Transverse colon (tissue), 4 donors: ENCODE data around the gene FGD4. TPM values are rescaled to one million over a fixed set of nuclear protein-coding genes. Genes with fewer than 3 reads are reported as not detected.
A peak's percentile ranks its signal among the peaks of the same experiment; 100 is the strongest.

Experiments used
- DNase-seq: peaks from one replicate; pipeline ENCODE4 v3.0.0-alpha.2; 2019
- H3K27ac ChIP-seq, 4 donors: fragments of 200-600 bp; sonication (generic); 2 replicates each; pipeline ENCODE4 v1.5.1; 2016 to 2018; ENCODE audit warnings: inconsistent platforms in 4 of 4
- H3K27me3 ChIP-seq: fragments of 200-600 bp; sonication (generic); 2 replicates; pipeline ENCODE4 v1.5.1; 2017; ENCODE audit warnings: inconsistent platforms
- H3K36me3 ChIP-seq, 4 donors: fragments of 200-600 bp; sonication (generic); 2 replicates each; pipeline ENCODE4 v1.5.1; 2017 to 2019; ENCODE audit warnings: inconsistent platforms in 4 of 4
- H3K4me1 ChIP-seq, 4 donors: fragments of 200-600 bp; sonication (generic); 2 replicates each; pipeline ENCODE4 v1.5.1; 2017 to 2020; ENCODE audit warnings: inconsistent platforms in 4 of 4
- H3K4me3 ChIP-seq, 4 donors: fragments of 200-600 bp; sonication (generic); 1 replicate in 1 of 4; 2 replicates in 3 of 4; pipeline versions ENCODE4 v1.5.1 to v1.6.1; 2017 to 2019; ENCODE audit warnings: inconsistent platforms in 4 of 4
- H3K9me3 ChIP-seq, 2 donors: fragments of 200-600 bp; sonication (generic); 2 replicates each; pipeline ENCODE4 v1.5.1; 2017 to 2019; ENCODE audit warnings: inconsistent platforms in 2 of 2
- CTCF ChIP-seq, 5 experiments: fragments of 200-600 bp in 3 of 5; fragments of 450-650 bp in 2 of 5; sonication (generic) in 3 of 5; IDR thresholded peaks; 1 replicate in 2 of 5; 2 replicates in 3 of 5; pipeline ENCODE4 v1.5.1; 2016 to 2017; ENCODE audit warnings: antibody characterized with exemption in 5 of 5, inconsistent platforms in 3 of 5, mild to moderate bottlenecking in 2 of 5, moderate library complexity in 1 of 5
- EP300 ChIP-seq: sonication (generic); formaldehyde crosslinking; IDR thresholded peaks from one replicate; pipeline ENCODE4 v1.6.1; 2017; ENCODE audit warnings: antibody characterized with exemption, low read depth
- POLR2A ChIP-seq: fragments of 450-650 bp; IDR thresholded peaks from one replicate; pipeline ENCODE4 v1.6.1; 2016; ENCODE audit warnings: antibody characterized with exemption, mild to moderate bottlenecking, moderate library complexity
- POLR2AphosphoS5 ChIP-seq, 3 donors: sonication (generic); formaldehyde crosslinking; IDR thresholded peaks; one replicate each; pipeline ENCODE4 v1.6.1; 2016; ENCODE audit warnings: antibody characterized with exemption in 3 of 3
- WGBS, 2 donors: methylation state at CpG; one replicate each; pipeline ENCODE4 v1.1.5; 2018; ENCODE audit warnings: low coverage in 1 of 2; 5-methylcytosine and 5-hydroxymethylcytosine counted together
- in situ Hi-C, 4 donors: fragments of 200-750 bp; cut with MboI; loops; one replicate each; pipeline versions ENCODE4 v1.15.0 to v1.15.1; 2017; ENCODE audit warnings: low sequenced_read_pairs in 3 of 4, low pct_ligation_motif_present in 1 of 4, low pct_unique_long_range_greater_than_20kb in 1 of 4
- intact Hi-C: fragments of 100-400 bp; cut with DNase I; formaldehyde crosslinking; loops from one replicate; pipeline ENCODE4 v1.15.1; 2023; ENCODE audit warnings: low total_unique reads
- total RNA-seq, 4 donors: library from RNA; depleted of rRNA; stranded (reverse); fragments of >200 nt; gene quantifications; one replicate each; pipeline ENCODE4 v1.1.0, GENCODE V29; 2016

FGD4 gene
- total RNA-seq, 4 donors from 2014 or later = 80.2 to 132 (median 98.2) TPM

- DNase-seq = no peak
- Histone ChIP-seq H3K4me1 (peaks cover 3 to 26% (median 14%) of the 10 kb centered on the region in 4 donors), H3K4me3 (no peak overlapping the region), H3K27me3 (no peaks in the 10 kb centered on the region), H3K36me3 (no peaks in the 10 kb centered on the region), H3K27ac (no peak overlapping the region), H3K9me3 (no peaks in the 10 kb centered on the region)
- 93 to 99% methylated on average over 2 to 4 of the region's 4 CpGs for WGBS, 2 donors
- intact Hi-C loops = no loop called here
- in situ Hi-C loops = no loop called here
- TF ChIP-seq POLR2A (no peak), CTCF (IDR thresholded peaks at IDR 0.05) (no peak), EP300 (no peak), POLR2AphosphoS5 (IDR thresholded peaks at IDR 0.05) (no peak)
These were observed 44.1 kb downstream of the FGD4 start for GRCh38 chr12:32443491-32443890.

- peaks cover 4 to 33% (median 14%) of the 10 kb centered on the region in 4 donors for H3K4me1 ChIP-seq
- intact Hi-C loops (no loop called here), in situ Hi-C loops (no loop called here)
- TF ChIP-seq POLR2AphosphoS5 (IDR thresholded peaks at IDR 0.05) (peak in 2 of 3 donors; percentile 16 to 36), POLR2A (no peak)
- H3K9me3 ChIP-seq = no peaks in the 10 kb centered on the region
- 8 to 21% methylated on average over 2 of the region's 2 CpGs for WGBS, 2 donors
- no peak overlapping the region for H3K27ac ChIP-seq
- H3K4me3 ChIP-seq = no peak overlapping the region
- H3K27me3 ChIP-seq = no peaks in the 10 kb centered on the region
- no peaks in the 10 kb centered on the region for H3K36me3 ChIP-seq
- DNase-seq = no peak
These were observed 45.5 kb downstream of the FGD4 start for GRCh38 chr12:32444895-32445294.

GRCh38 chr12:32445356-32445755 lies 46.0 kb downstream of the FGD4 start:
- no peaks in the 10 kb centered on the region for H3K27me3 ChIP-seq
- TF ChIP-seq POLR2A (no peak), EP300 (no peak), CTCF (IDR thresholded peaks at IDR 0.05) (no peak), POLR2AphosphoS5 (IDR thresholded peaks at IDR 0.05) (no peak)
- peaks cover 4 to 38% (median 14%) of the 10 kb centered on the region in 4 donors for H3K4me1 ChIP-seq
- WGBS, 2 donors = 67 to 78% methylated on average over 1 of the region's 1 CpG
- in situ Hi-C loops (no loop called here), intact Hi-C loops (no loop called here)
- DNase-seq = no peak
- H3K4me3 ChIP-seq = no peak overlapping the region
- no peaks in the 10 kb centered on the region for H3K9me3 ChIP-seq
- H3K27ac ChIP-seq = no peak overlapping the region
- H3K36me3 ChIP-seq = no peaks in the 10 kb centered on the region

GRCh38 chr12:32446316-32447119 lies 47.2 kb downstream of the FGD4 start:
- TF ChIP-seq POLR2AphosphoS5 (IDR thresholded peaks at IDR 0.05) (no peak), POLR2A (no peak), CTCF (IDR thresholded peaks at IDR 0.05) (no peak), EP300 (no peak)
- in situ Hi-C loops (no loop called here), intact Hi-C loops (no loop called here)
- DNase-seq = no peak
- peaks cover 4 to 45% (median 14%) of the 10 kb centered on the region in 4 donors for H3K4me1 ChIP-seq
- no peaks in the 10 kb centered on the region for H3K9me3 ChIP-seq
- H3K27me3 ChIP-seq = no peaks in the 10 kb centered on the region
- no peaks in the 10 kb centered on the region for H3K36me3 ChIP-seq
- H3K27ac ChIP-seq = peak overlapping the region in 1 of 4 donors; percentile 16
- no peak overlapping the region for H3K4me3 ChIP-seq
- WGBS, 2 donors = 83% methylated on average over 9 to 14 of the region's 14 CpGs
